ENCODE measurements around the gene OCEL1.

The OCEL1 gene

DNA sequence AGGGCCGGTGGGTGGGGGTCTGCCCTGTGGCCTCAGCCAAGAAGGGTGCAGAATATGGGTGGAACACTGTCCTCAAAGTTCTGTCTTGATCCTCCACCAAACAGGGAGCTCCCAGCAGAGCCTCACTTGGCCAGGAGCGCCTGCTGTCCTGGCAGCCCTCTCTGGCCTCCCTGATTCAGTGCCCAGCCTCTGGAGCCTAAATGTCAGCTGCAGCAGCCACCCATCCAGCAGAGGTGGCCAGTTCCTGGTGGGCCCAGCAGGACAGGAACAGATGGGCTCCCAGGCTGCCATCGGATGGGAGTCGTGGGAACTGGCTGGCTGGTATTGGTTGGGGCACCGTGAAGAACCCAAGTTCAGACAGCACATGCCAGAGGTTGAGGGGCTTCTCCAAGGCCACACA lies 12.7 kb upstream of the OCEL1 start:
- H3K9ac ChIP-seq (ENCODE audit: low read length), result no peak overlapping the region
- peaks cover 43% of the 10 kb centered on the region for H3K36me3 ChIP-seq (ENCODE audit: insufficient read depth, low read length)
- H3K27ac ChIP-seq (ENCODE audit: low read depth, low read length), result no peak overlapping the region
- no peaks in the 10 kb centered on the region for H3K27me3 ChIP-seq (ENCODE audit: control insufficient read depth in 1 of 2, insufficient read depth in 2 of 2, low read length in 2 of 2)
- peaks cover 14% of the 10 kb centered on the region for H3K4me1 ChIP-seq (ENCODE audit: insufficient read depth, low read length)
- H3K4me3 ChIP-seq (ENCODE audit: low read depth in 1 of 2, low read length in 2 of 2), result no peak overlapping the region
- no peaks in the 10 kb centered on the region for H3K9me3 ChIP-seq (ENCODE audit: low read length)

DNA sequence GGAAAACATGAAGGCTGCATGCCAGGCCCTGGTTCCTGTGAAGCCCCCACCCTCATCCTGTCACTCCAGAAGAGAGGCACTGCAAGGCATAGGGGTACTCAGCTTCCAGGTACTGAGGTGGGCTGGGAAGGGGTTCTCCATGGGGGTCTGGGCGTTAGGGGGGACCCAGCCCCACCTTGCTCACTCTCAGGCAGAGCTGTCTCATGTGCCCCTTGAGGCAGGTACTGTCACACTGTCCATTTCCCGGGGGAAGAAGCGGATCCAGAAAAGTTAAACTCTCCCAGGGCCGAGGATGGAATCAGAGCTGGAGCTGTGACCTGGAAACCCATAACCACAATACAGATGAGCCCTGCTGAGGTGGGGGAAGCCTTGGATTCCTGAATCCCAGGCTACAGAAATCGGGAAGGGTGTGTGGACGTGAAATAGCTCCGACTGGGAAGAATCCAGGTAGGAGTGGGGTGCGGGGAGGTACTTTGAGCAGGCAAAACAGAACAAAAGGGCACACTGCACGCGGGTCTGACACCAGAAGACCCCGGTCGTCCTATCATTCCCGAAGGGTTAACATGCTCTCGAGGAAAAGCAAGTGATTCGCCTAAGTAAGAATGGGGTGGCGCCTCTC lies 11.4 kb upstream of the OCEL1 start:
- Histone ChIP-seq H3K4me3 (ENCODE audit: low read depth in 1 of 2, low read length in 2 of 2) (peak overlapping the region; percentile 74 to 85), H3K36me3 (ENCODE audit: insufficient read depth, low read length) (peaks cover 33% of the 10 kb centered on the region), H3K27ac (ENCODE audit: low read depth, low read length) (peak overlapping the region; percentile 90)

DNA sequence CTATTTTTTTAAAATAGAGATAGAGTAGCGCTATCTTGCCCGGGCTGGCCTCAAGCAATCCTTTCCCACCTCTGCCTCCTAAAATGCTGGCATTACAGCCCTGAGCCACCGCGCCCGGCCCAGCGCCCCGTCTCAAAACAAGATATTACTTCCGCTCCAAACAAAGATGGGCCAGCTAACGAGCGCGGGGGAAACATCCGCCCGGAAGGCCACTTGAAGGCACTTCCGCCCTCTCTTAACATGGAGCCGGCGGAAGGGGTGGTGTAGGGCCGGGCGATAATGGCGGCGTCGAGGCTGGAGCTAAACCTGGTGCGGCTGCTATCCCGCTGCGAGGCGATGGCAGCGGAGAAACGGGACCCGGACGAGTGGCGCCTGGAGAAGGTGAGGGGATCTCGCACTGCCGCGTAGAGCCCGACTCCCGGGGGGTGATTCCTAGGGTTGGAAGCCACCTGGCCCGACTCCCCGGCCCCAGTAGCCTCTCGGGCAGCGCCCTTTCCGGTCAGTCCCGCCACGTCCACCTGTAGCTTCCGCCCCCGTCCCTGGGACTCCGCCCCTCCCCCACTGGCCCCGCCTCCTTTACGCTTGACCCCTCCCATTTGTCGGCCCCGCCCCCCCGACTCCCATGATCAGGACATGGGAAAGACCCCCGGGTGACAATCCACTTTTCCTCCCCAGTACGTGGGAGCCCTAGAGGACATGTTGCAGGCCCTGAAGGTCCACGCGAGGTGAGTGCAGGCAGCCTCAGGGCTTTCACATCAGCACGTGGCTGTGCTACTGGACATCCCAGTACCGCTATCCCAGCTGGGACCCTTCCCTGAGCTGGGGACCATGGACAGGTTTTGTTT lies 10.7 kb upstream of the OCEL1 start, which contains the start of gene USE1:
Gene USE1, plus strand, starts transcription at position 231 of the 845 bp plus-strand sequence. Its CDS starts 49 bp downstream, at position 280.
- H3K9me3 ChIP-seq (ENCODE audit: low read length), result no peaks in the 10 kb centered on the region
- peak within 1 kb of the TSS; percentile 74 to 85 for H3K4me3 ChIP-seq (ENCODE audit: low read depth in 1 of 2, low read length in 2 of 2)
- H3K4me1 ChIP-seq (ENCODE audit: insufficient read depth, low read length), result peaks cover 14% of the 10 kb centered on the region
- peaks cover 26% of the 10 kb centered on the region for H3K36me3 ChIP-seq (ENCODE audit: insufficient read depth, low read length)
- no peaks in the 10 kb centered on the region for H3K27me3 ChIP-seq (ENCODE audit: control insufficient read depth in 1 of 2, insufficient read depth in 2 of 2, low read length in 2 of 2)
- peak within 1 kb of the TSS; percentile 57 for H3K9ac ChIP-seq (ENCODE audit: low read length)
- H3K27ac ChIP-seq (ENCODE audit: low read depth, low read length), result peak within 1 kb of the TSS; percentile 90

More for the DNA sequence above, 11.4 kb upstream of the OCEL1 start:
- H3K4me1 ChIP-seq (ENCODE audit: insufficient read depth, low read length), result peaks cover 14% of the 10 kb centered on the region
- no peaks in the 10 kb centered on the region for H3K27me3 ChIP-seq (ENCODE audit: control insufficient read depth in 1 of 2, insufficient read depth in 2 of 2, low read length in 2 of 2)
- H3K9me3 ChIP-seq (ENCODE audit: low read length), result no peaks in the 10 kb centered on the region
- H3K9ac ChIP-seq (ENCODE audit: low read length), result peak overlapping the region; percentile 57

DNA sequence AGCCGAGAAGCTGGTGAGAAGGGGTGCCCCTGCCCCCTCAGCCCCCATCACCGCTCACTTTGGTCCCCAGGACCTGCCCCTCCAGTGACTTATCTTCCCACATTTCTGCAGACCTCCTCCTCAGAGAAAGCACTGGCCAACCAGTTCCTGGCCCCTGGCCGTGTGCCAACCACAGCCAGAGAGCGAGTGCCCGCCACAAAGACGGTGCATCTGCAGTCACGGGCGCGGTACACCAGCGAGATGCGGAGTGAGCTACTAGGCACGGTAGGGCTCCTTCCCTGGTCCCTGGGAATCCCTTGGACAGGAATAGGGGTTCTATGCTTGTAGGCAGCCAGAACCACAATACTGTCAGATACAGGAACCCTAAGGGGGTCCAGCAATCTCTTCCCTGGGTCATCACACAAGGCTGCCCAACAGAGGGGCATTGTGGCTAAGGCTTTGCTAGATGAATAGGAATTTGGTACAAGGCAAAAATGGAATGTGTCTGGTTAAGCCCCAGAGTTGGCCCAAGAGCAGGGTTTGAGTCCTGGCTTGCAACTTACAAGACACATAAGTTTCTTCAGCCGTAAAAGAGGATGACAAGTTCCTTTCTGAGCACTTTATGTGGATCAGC lies 9.9 kb upstream of the OCEL1 start:
- Histone ChIP-seq H3K4me3 (ENCODE audit: low read depth in 1 of 2, low read length in 2 of 2) (peak overlapping the region; percentile 74 to 85), H3K36me3 (ENCODE audit: insufficient read depth, low read length) (peaks cover 21% of the 10 kb centered on the region), H3K27ac (ENCODE audit: low read depth, low read length) (peak overlapping the region; percentile 90), H3K4me1 (ENCODE audit: insufficient read depth, low read length) (peaks cover 14% of the 10 kb centered on the region), H3K9ac (ENCODE audit: low read length) (no peak overlapping the region), H3K27me3 (ENCODE audit: control insufficient read depth in 1 of 2, insufficient read depth in 2 of 2, low read length in 2 of 2) (no peaks in the 10 kb centered on the region), H3K9me3 (ENCODE audit: low read length) (no peaks in the 10 kb centered on the region)

DNA sequence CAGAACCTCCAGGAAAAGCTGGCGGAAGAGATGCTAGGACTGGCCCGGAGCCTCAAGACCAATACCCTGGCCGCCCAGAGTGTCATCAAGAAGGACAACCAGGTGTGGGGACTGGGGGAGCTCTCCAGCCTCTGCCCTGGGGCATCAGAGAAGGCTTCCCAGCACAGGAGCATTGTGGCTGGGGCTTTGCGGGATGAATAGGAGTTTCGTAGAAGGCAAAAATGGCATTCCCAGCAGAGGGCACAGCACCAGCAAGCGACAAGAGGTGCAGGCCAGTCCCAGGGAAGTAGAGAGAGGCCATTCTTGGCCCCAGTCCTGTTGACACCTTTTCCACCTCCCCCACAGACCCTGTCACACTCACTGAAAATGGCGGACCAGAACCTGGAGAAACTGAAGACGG lies 6.7 kb upstream of the OCEL1 start:
- Histone ChIP-seq H3K27ac (ENCODE audit: low read depth, low read length) (no peak overlapping the region), H3K36me3 (ENCODE audit: insufficient read depth, low read length) (peaks cover 9% of the 10 kb centered on the region), H3K9me3 (ENCODE audit: low read length) (no peaks in the 10 kb centered on the region), H3K4me1 (ENCODE audit: insufficient read depth, low read length) (peaks cover 14% of the 10 kb centered on the region), H3K4me3 (ENCODE audit: low read depth in 1 of 2, low read length in 2 of 2) (no peak overlapping the region), H3K27me3 (ENCODE audit: control insufficient read depth in 1 of 2, insufficient read depth in 2 of 2, low read length in 2 of 2) (no peaks in the 10 kb centered on the region), H3K9ac (ENCODE audit: low read length) (no peak overlapping the region)

DNA sequence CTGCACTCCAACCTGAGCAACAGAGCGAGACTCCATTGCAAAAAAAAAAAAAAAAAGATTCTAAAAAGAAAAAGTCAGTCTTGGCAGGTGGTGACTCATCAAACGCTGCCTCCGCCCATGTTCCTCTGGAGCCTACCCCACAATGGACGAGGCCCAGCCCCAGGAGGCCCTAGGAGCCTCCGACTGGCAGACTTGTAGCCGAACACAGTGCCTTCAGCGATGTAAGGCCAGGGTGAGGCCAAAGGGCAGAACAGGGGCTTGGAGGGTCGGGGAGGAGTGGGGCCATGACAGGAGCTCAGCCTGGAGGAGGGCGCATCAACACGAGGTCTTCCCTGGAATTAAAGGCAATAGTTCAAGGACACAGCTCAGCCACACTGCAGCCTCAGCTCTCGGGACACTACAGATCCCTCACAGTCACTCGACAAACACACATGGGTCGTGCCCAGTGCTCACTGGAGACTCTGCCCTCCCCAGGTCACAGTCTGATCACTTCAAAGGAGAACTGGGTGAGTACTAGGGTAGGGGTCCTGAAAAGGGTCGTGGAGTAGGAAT lies 5.7 kb upstream of the OCEL1 start:
- Histone ChIP-seq H3K36me3 (ENCODE audit: insufficient read depth, low read length) (peaks cover 9% of the 10 kb centered on the region), H3K4me1 (ENCODE audit: insufficient read depth, low read length) (peaks cover 8% of the 10 kb centered on the region), H3K9me3 (ENCODE audit: low read length) (no peaks in the 10 kb centered on the region), H3K27ac (ENCODE audit: low read depth, low read length) (no peak overlapping the region), H3K27me3 (ENCODE audit: control insufficient read depth in 1 of 2, insufficient read depth in 2 of 2, low read length in 2 of 2) (no peaks in the 10 kb centered on the region), H3K4me3 (ENCODE audit: low read depth in 1 of 2, low read length in 2 of 2) (no peak overlapping the region), H3K9ac (ENCODE audit: low read length) (no peak overlapping the region)

DNA sequence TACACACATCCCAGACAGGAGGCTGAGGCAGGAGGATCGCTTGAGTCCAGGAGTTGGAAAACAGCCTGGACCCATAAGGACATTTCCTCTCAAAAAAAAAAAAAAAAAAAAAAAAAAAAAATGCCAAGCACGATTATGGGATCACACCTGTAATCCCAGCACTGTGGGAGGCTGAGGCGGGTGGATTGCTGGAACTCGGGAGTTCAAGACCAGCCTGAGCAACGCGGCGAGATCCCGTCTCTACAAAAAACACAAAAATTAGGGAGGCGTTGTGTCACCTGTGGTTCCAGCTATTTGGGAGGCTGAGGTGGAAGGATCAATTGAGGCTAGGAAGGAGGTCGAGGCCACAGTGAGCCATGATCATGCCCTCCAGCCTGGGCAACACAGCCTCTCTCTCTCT lies 973 bp upstream of the OCEL1 start:
- no peaks in the 10 kb centered on the region for H3K9me3 ChIP-seq (ENCODE audit: low read length)
- H3K9ac ChIP-seq (ENCODE audit: low read length), result no peak overlapping the region
- H3K36me3 ChIP-seq (ENCODE audit: insufficient read depth, low read length), result peaks cover 4% of the 10 kb centered on the region
- H3K27ac ChIP-seq (ENCODE audit: low read depth, low read length), result no peak overlapping the region
- peaks cover 13% of the 10 kb centered on the region for H3K4me1 ChIP-seq (ENCODE audit: insufficient read depth, low read length)
- H3K4me3 ChIP-seq (ENCODE audit: low read depth in 1 of 2, low read length in 2 of 2), result no peak overlapping the region
- H3K27me3 ChIP-seq (ENCODE audit: control insufficient read depth in 1 of 2, insufficient read depth in 2 of 2, low read length in 2 of 2), result no peaks in the 10 kb centered on the region

DNA sequence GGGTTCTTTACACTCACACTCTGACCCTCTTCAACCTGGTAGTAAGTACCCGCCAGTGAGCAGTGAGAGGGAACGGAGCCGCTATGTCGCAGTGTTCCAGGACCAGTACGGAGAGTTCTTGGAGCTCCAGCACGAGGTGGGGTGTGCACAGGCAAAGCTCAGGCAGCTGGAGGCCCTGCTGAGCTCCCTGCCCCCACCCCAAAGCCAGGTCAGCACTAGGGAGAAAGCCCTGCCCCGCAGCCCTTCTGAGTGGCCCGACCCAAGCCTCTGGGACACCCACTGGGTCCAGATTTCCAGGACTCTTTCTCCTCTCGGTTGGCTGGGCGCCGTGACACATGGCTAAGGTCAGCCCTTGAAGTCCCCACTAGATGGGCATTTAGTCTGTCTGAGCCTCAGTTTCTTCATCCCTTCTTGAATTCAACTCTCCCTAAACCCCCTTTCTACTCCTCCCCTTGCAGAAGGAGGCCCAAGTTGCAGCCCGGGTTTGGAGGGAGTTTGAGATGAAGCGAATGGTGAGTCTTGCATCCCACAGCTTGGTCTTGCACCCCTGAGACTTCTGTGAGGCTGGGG lies 1.9 kb downstream of the OCEL1 start:
- no peaks in the 10 kb centered on the region for H3K9me3 ChIP-seq (ENCODE audit: low read length)
- H3K4me3 ChIP-seq (ENCODE audit: low read depth in 1 of 2, low read length in 2 of 2), result no peak overlapping the region
- peaks cover 13% of the 10 kb centered on the region for H3K4me1 ChIP-seq (ENCODE audit: insufficient read depth, low read length)
- H3K27ac ChIP-seq (ENCODE audit: low read depth, low read length), result no peak overlapping the region
- H3K27me3 ChIP-seq (ENCODE audit: control insufficient read depth in 1 of 2, insufficient read depth in 2 of 2, low read length in 2 of 2), result no peaks in the 10 kb centered on the region
- peaks cover 26% of the 10 kb centered on the region for H3K36me3 ChIP-seq (ENCODE audit: insufficient read depth, low read length)
- H3K9ac ChIP-seq (ENCODE audit: low read length), result no peak overlapping the region

DNA sequence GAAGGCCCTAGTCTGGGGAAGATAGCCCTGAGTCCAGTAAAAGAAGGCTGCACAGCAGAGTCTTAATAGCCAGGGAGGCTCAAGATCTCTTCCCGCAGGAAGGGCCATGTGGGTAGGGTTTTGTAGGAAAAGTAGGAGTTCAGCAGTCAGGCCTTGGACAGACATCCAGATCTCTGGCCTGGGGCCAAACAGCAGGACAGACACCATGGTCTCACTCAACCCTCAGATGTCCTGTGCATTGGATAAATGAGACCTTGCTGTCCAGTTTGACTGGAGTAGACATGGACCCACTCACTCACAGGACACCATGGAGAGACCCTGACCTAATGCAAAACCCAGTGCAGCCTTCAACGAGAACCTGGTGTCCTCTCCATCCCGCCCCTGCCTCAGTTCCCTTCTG lies 3.9 kb downstream of the OCEL1 start:
- Histone ChIP-seq H3K4me1 (ENCODE audit: insufficient read depth, low read length) (peaks cover 17% of the 10 kb centered on the region), H3K36me3 (ENCODE audit: insufficient read depth, low read length) (peaks cover 26% of the 10 kb centered on the region), H3K27me3 (ENCODE audit: control insufficient read depth in 1 of 2, insufficient read depth in 2 of 2, low read length in 2 of 2) (no peaks in the 10 kb centered on the region), H3K9me3 (ENCODE audit: low read length) (no peaks in the 10 kb centered on the region), H3K9ac (ENCODE audit: low read length) (no peak overlapping the region), H3K27ac (ENCODE audit: low read depth, low read length) (no peak overlapping the region), H3K4me3 (ENCODE audit: low read depth in 1 of 2, low read length in 2 of 2) (no peak overlapping the region)

DNA sequence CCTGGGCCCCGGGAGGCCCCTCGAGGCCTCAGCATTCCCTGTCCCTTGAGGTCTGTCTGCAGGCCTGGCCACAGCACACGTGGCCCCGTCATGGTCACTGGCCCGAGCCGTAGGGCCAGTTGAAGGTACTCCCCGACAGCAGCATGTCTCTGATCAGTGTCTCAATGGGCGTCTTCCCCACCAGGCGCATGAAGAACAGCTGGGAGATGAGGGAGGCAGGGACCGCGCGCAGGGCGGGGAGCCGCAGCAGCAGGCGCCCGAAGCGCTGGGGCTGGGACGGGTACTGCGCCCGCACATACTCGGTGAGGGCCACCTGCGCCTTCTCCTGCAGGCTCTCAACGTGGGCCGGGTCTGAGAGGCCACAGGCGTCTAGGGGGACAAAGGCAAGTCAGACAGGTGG lies 6.2 kb downstream of the OCEL1 start:
- Histone ChIP-seq H3K4me3 (ENCODE audit: low read depth in 1 of 2, low read length in 2 of 2) (no peak overlapping the region), H3K27ac (ENCODE audit: low read depth, low read length) (no peak overlapping the region), H3K9ac (ENCODE audit: low read length) (no peak overlapping the region), H3K4me1 (ENCODE audit: insufficient read depth, low read length) (peaks cover 21% of the 10 kb centered on the region), H3K27me3 (ENCODE audit: control insufficient read depth in 1 of 2, insufficient read depth in 2 of 2, low read length in 2 of 2) (no peaks in the 10 kb centered on the region), H3K36me3 (ENCODE audit: insufficient read depth, low read length) (peaks cover 26% of the 10 kb centered on the region), H3K9me3 (ENCODE audit: low read length) (no peaks in the 10 kb centered on the region)

DNA sequence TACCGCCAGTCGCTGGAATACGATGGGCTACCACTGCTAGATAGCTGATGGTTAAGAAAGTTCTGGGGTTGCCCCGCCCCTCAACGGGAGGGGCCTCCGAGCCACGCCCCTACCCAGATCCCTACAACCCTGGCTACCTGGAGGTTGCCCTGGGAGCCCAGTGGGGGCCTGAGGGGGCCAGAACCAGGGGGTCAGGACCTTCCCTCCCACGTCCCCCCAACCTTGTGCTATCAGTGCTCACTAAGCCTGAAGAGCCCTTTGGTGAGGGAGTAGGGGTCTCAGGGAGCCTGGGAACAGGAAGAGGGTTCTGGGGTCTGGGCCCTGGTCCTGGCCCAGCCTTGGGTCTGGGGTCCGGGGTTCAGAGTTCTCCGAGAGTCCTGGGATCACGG lies 8.9 kb downstream of the OCEL1 start:
- Histone ChIP-seq H3K27me3 (ENCODE audit: control insufficient read depth in 1 of 2, insufficient read depth in 2 of 2, low read length in 2 of 2) (no peaks in the 10 kb centered on the region), H3K4me3 (ENCODE audit: low read depth in 1 of 2, low read length in 2 of 2) (peak overlapping the region in 1 of 2 donors; percentile 27), H3K27ac (ENCODE audit: low read depth, low read length) (peak overlapping the region; percentile 73), H3K4me1 (ENCODE audit: insufficient read depth, low read length) (peaks cover 14% of the 10 kb centered on the region), H3K9ac (ENCODE audit: low read length) (no peak overlapping the region), H3K36me3 (ENCODE audit: insufficient read depth, low read length) (peaks cover 24% of the 10 kb centered on the region), H3K9me3 (ENCODE audit: low read length) (no peaks in the 10 kb centered on the region)

Data from muscle layer of colon (tissue), 2 donors.